GM12864 (cell line): ENCODE measurements around the gene DDX42.
A peak's percentile ranks its signal among the peaks of the same experiment; 100 is the strongest.
"Not testable (repeated sequence)": the region's sequence is repeated elsewhere in the genome, so short reads cannot be mapped to it uniquely, and the experiment has no call there.

Experiments used
- DNase-seq: peaks from one replicate; pipeline ENCODE4 v3.0.0-alpha.2; 2011; ENCODE audit warnings: low read depth
- H3K4me3 ChIP-seq: 2 replicates; pipeline ENCODE4 v1.5.1; 2011; ENCODE audit warnings: mild to moderate bottlenecking, low read depth, low read length, control low read depth
- CTCF ChIP-seq: IDR thresholded peaks from 2 replicates; pipeline ENCODE4 v1.5.1; 2011; ENCODE audit warnings: low read depth, mild to moderate bottlenecking, moderate library complexity, low read length, control low read depth, inconsistent platforms; ENCODE audit errors: missing control alignments

Gene DDX42

GRCh38 chr17:63854709-63855108 lies 80.7 kb downstream of the DDX42 start:
- H3K4me3 ChIP-seq = no peak overlapping the region
- TF ChIP-seq CTCF = no peak
- DNase-seq = no peak

- TF ChIP-seq CTCF = no peak
- H3K4me3 ChIP-seq = no peak overlapping the region
- no peak for DNase-seq
Observed at GRCh38 chr17:63855185-63855584, 81.2 kb downstream of the DDX42 start.

- DNase-seq, H3K4me3 ChIP-seq: not testable (repeated sequence)
Observed at GRCh38 chr17:63856425-63856824, 82.5 kb downstream of the DDX42 start.

GRCh38 chr17:63859257-63859656 lies 85.3 kb downstream of the DDX42 start:
- no peak for DNase-seq

GRCh38 chr17:63866625-63867024 lies 92.7 kb downstream of the DDX42 start:
- DNase-seq, H3K4me3 ChIP-seq: not testable (repeated sequence)
- TF ChIP-seq CTCF = peak; percentile 24

More at GRCh38 chr17:63859257-63859656, 85.3 kb downstream of the DDX42 start:
- TF ChIP-seq CTCF = no peak
- H3K4me3 ChIP-seq = no peak overlapping the region
